B cell (primary cell): Measurements from ENCODE around the gene EXD2. TPM values are rescaled to one million over a fixed set of nuclear protein-coding genes. Genes with fewer than 3 reads are reported as not detected.

ENCODE experiments used
- ATAC-seq: fragments of 200-7000 bp; cut with Tn5 transposase; one replicate; pipeline ENCODE4 v1.10.0; 2021; ENCODE audit warnings: low read depth, mild to moderate bottlenecking, moderate number of reproducible peaks, moderate library complexity
- CTCF ChIA-PET: fragments of 350-600 bp; sonication (Branson Sonifier 250); formaldehyde crosslinking; loops from one replicate; lab custom pipeline; 2021; ENCODE audit warnings: antibody characterized with exemption, inconsistent platforms; lab: Charles Lee
- POLR2A ChIA-PET: fragments of 350-600 bp; sonication (Branson Sonifier 250); formaldehyde crosslinking; loops from one replicate; lab custom pipeline; 2021; ENCODE audit warnings: antibody characterized with exemption; lab: Charles Lee
- DNase-seq: peaks from one replicate; pipeline ENCODE4 v3.0.0; 2013
- H2AFZ ChIP-seq: 2 replicates; pipeline ENCODE4 v1.6.1; 2012; ENCODE audit warnings: mild to moderate bottlenecking, low read depth, low read length; ENCODE audit not compliant: insufficient read depth, poor library complexity, severe bottlenecking
- H3K27ac ChIP-seq, 2 donors: 1 replicate in 1 of 2; 2 replicates in 1 of 2; pipeline ENCODE4 v1.5.1; 2012 to 2013; ENCODE audit warnings: low read length in 2 of 2, mild to moderate bottlenecking in 2 of 2, moderate library complexity in 1 of 2
- H3K27me3 ChIP-seq, 4 experiments: fragments of 200-600 bp in 1 of 4; sonication (generic) in 1 of 4; replicated peaks in 1 of 4; 1 replicate in 2 of 4; 2 replicates in 2 of 4; pipeline versions ENCODE4 v1.6.1 to v1.7.0; 2013 to 2016; ENCODE audit warnings: low read length in 3 of 4, mild to moderate bottlenecking in 2 of 4, mixed read lengths in 1 of 4, moderate library complexity in 1 of 4; ENCODE audit not compliant: insufficient read depth in 4 of 4, control insufficient read depth in 3 of 4; ENCODE audit errors: control extremely low read depth in 1 of 4
- H3K36me3 ChIP-seq, 2 experiments: replicated peaks in 1 of 2; 1 replicate in 1 of 2; 2 replicates in 1 of 2; pipeline versions ENCODE4 v1.6.1 to v1.7.1; 2013; ENCODE audit warnings: low read length in 1 of 2; ENCODE audit not compliant: insufficient read depth in 2 of 2, control insufficient read depth in 1 of 2; ENCODE audit errors: control extremely low read depth in 1 of 2, extremely low read depth in 1 of 2
- H3K4me1 ChIP-seq, 2 donors: fragments of 200-600 bp in 1 of 2; sonication (generic) in 1 of 2; 1 replicate in 1 of 2; 2 replicates in 1 of 2; pipeline versions ENCODE4 v1.5.1 to v1.6.1; 2013 to 2017; ENCODE audit warnings: low read length in 2 of 2; ENCODE audit not compliant: control insufficient read depth in 2 of 2, insufficient read depth in 2 of 2
- H3K4me2 ChIP-seq: replicated peaks from 2 replicates; pipeline ENCODE3; 2012; ENCODE audit warnings: mild to moderate bottlenecking, low read depth, low read length; ENCODE audit not compliant: poor library complexity, severe bottlenecking
- H3K4me3 ChIP-seq, 5 experiments: fragments of 200-600 bp in 1 of 5; sonication (generic) in 1 of 5; 1 replicate in 3 of 5; 2 replicates in 2 of 5; pipeline versions ENCODE4 v1.5.1 to v1.7.0; 2011 to 2016; ENCODE audit warnings: low read length in 4 of 5, mild to moderate bottlenecking in 4 of 5, low read depth in 2 of 5, control low read depth in 1 of 5, moderate library complexity in 1 of 5; ENCODE audit not compliant: insufficient read depth in 1 of 5; ENCODE audit errors: control extremely low read depth in 1 of 5, extremely low read depth in 1 of 5
- H3K79me2 ChIP-seq: fragments of 200-600 bp; sonication (generic); one replicate; pipeline ENCODE4 v1.6.0; 2016; ENCODE audit warnings: low read length; ENCODE audit not compliant: control insufficient read depth, insufficient read depth
- H3K9ac ChIP-seq: fragments of 200-600 bp; sonication (generic); 2 replicates; pipeline ENCODE4 v1.6.1; 2017; ENCODE audit warnings: mild to moderate bottlenecking, low read length, moderate library complexity
- H3K9me3 ChIP-seq, 3 donors: one replicate each; pipeline versions ENCODE4 v1.6.1 to v1.7.1; 2013; ENCODE audit warnings: low read length in 2 of 3; ENCODE audit not compliant: control insufficient read depth in 2 of 3, insufficient read depth in 1 of 3; ENCODE audit errors: control extremely low read depth in 1 of 3
- H4K20me1 ChIP-seq: 2 replicates; pipeline ENCODE4 v1.6.0; 2012; ENCODE audit warnings: mild to moderate bottlenecking, low read length; ENCODE audit not compliant: insufficient read depth, control insufficient read depth, poor library complexity, severe bottlenecking
- H3K27ac Mint-ChIP-seq: one replicate; pipeline ENCODE4 v1.8.0; 2021; ENCODE audit warnings: mixed read lengths
- H3K27me3 Mint-ChIP-seq: one replicate; pipeline ENCODE4 v1.8.0; 2021; ENCODE audit warnings: mixed read lengths
- H3K4me1 Mint-ChIP-seq: one replicate; pipeline ENCODE4 v1.8.0; 2021; ENCODE audit warnings: mixed read lengths
- H3K4me3 Mint-ChIP-seq: one replicate; pipeline ENCODE4 v1.8.0; 2021; ENCODE audit warnings: mixed read lengths
- H3K9me3 Mint-ChIP-seq: one replicate; pipeline ENCODE4 v1.8.0; 2022; ENCODE audit warnings: mixed read lengths; ENCODE audit not compliant: insufficient read depth
- CTCF ChIP-seq: fragments of 200-600 bp; IDR thresholded peaks from one replicate; pipeline ENCODE4 v1.8.0; 2022; ENCODE audit warnings: antibody characterized with exemption, mild to moderate bottlenecking
- EZH2 ChIP-seq: IDR thresholded peaks from 2 replicates; pipeline ENCODE4 v1.6.1; 2012; ENCODE audit warnings: borderline replicate concordance, low read depth, mild to moderate bottlenecking, moderate library complexity, low read length; ENCODE audit not compliant: insufficient read depth, poor library complexity, severe bottlenecking
- WGBS: methylation state at CpG from one replicate; pipeline ENCODE4 v1.1.5; 2013; ENCODE audit warnings: missing lambda C conversion rate; ENCODE audit not compliant: insufficient coverage; 5-methylcytosine and 5-hydroxymethylcytosine counted together
- intact Hi-C: fragments of 100-400 bp; cut with micrococcal nuclease; formaldehyde crosslinking; loops from one replicate; pipeline ENCODE4 v1.10.0; 2022
- polyA plus RNA-seq: library from polyadenylated mRNA; depleted of rRNA; stranded (reverse); fragments of >200 nt; gene quantifications from 2 replicates; pipeline ENCODE4 v1.2.3, GENCODE V29; 2012
- total RNA-seq, 2 donors: library from RNA; stranded (reverse); fragments of 120-200 nt in 1 of 2; gene quantifications; 1 replicate in 1 of 2; 2 replicates in 1 of 2; pipeline versions ENCODE4 v1.2.3 to v1.2.4, GENCODE V29; 2013 to 2022

EXD2 gene
- total and polyA plus RNA-seq, 2 donors (not counting 1 experiment from before 2014, with no cell fraction given): 3.6 to 10.0 TPM

DNA sequence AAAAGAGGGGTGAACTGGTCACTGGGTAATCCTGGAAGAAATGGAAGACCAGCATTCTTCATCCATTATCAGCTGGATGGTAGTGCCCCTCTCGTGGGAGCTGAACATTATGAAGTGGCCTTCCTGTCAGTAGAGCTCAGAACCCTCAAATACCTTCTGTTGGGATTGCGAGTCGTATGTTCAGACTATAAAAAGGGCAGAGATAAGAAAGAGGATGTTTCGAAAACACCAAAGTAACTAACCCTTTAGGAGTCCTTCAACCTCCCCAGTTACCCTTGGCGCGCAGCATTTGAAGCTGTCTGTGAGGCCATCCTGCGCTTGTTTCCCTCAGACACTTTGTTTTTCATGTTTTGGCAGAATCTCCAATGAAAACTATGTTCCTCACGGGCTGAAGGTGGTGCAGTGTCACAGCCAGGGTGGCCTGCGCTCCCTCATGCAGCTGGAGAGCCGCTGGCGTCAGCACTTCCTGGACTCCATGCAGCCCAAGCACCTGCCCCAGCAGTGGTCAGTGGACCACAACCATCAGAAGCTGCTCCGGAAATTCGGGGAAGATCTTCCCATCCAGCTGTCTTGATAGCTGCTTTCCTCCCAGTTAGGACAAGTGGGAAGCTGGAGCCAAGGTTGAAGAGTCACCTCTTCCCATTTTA is 49.4 kb downstream of the EXD2 start:
- H3K4me1 ChIP-seq: no peaks in the 10 kb centered on the region
- ATAC-seq: no peak
- Mint-ChIP-seq H3K9me3 (no peaks in the 10 kb centered on the region), H3K4me1 (peaks cover 3% of the 10 kb centered on the region), H3K27me3 (no peaks in the 10 kb centered on the region), H3K27ac (no peak overlapping the region), H3K4me3 (no peak overlapping the region)
- intact Hi-C loops: loop anchor here (5.0 to 10.0 kb wide), 2 partner anchors 237 to 484 kb away; no protein-coding TSS in a partner anchor
- no peak for DNase-seq
- ChIA-PET CTCF (interaction anchor here (1.4 to 5.2 kb wide), 5 partner anchors 8 to 333 kb away, joined by 5 to 110 read pairs (median 36); partner anchors contain the start of gene CCDC177), POLR2A (no interaction called here)
- TF ChIP-seq EZH2 (no peak), CTCF (no peak)
- H3K79me2 ChIP-seq: no peaks in the 10 kb centered on the region
- no peak overlapping the region for H3K4me3 ChIP-seq
- peaks cover 0 to 20% of the 10 kb centered on the region in 2 experiments for H3K36me3 ChIP-seq
- no peaks in the 10 kb centered on the region for H4K20me1 ChIP-seq
- H3K27me3 ChIP-seq: no peaks in the 10 kb centered on the region
- WGBS: 89% methylated on average over 9 of the region's 13 CpGs
- H3K4me2 ChIP-seq: no peak overlapping the region
- no peaks in the 10 kb centered on the region for H3K9me3 ChIP-seq
- no peak overlapping the region for H3K9ac ChIP-seq
- H2AFZ ChIP-seq: no peak overlapping the region
- no peak overlapping the region for H3K27ac ChIP-seq

DNA sequence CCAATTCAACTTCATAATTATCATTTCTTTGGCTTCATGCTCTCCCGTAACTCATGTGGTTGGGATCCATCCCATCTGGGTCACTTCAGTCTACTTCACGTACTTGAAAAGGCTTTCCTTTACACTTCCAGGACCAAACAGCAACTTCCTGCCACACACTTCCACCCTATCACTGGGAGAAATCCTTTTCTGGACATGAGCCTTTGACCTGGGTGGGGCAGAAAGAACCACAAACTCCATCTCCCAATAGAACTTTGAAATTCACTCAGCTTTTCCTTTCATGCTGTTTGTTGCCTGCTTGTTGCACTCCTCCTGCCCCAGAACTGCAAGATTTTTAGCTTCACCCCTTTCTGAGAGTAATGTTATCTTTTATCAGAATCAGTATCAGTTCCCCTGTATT is 50.3 kb downstream of the EXD2 start:
- no peak overlapping the region for H3K4me2 ChIP-seq
- ChIA-PET POLR2A (no interaction called here), CTCF (interaction anchor here (0.7 to 5.2 kb wide), 18 partner anchors 9 to 338 kb away, joined by 3 to 110 read pairs (median 4); partner anchors contain the start of genes CCDC177, ERH and SLC39A9)
- no peak overlapping the region for H3K4me3 Mint-ChIP-seq
- no peak overlapping the region for H3K27ac ChIP-seq
- no peak overlapping the region for H2AFZ ChIP-seq
- peaks cover 3% of the 10 kb centered on the region for H3K4me1 Mint-ChIP-seq
- TF ChIP-seq EZH2 (no peak), CTCF (no peak)
- no peak overlapping the region for H3K4me3 ChIP-seq
- 100% methylated on average over 2 of the region's 2 CpGs for WGBS
- DNase-seq (no peak), ATAC-seq (no peak)
- peaks cover 0 to 17% of the 10 kb centered on the region in 2 experiments for H3K36me3 ChIP-seq
- no peaks in the 10 kb centered on the region for H3K27me3 Mint-ChIP-seq
- H3K27me3 ChIP-seq: no peaks in the 10 kb centered on the region
- H3K9me3 Mint-ChIP-seq: no peaks in the 10 kb centered on the region
- no peaks in the 10 kb centered on the region for H3K79me2 ChIP-seq
- no peak overlapping the region for H3K9ac ChIP-seq
- H3K27ac Mint-ChIP-seq: no peak overlapping the region
- no peaks in the 10 kb centered on the region for H4K20me1 ChIP-seq
- no peaks in the 10 kb centered on the region for H3K9me3 ChIP-seq
- no peaks in the 10 kb centered on the region for H3K4me1 ChIP-seq
- intact Hi-C loops: loop anchor here (5.0 to 10.0 kb wide), 2 partner anchors 236 to 483 kb away; no protein-coding TSS in a partner anchor
